HG02571 (cell line): Measurements from ENCODE around the gene ZMYND8.

ENCODE experiments used
- ATAC-seq: cut with Tn5 transposase; IDR thresholded peaks from one replicate; pipeline ENCODE4 v1.9.1; 2021; ENCODE audit warnings: mild to moderate bottlenecking, moderate library complexity; ENCODE audit not compliant: unreplicated experiment

The ZMYND8 gene

DNA sequence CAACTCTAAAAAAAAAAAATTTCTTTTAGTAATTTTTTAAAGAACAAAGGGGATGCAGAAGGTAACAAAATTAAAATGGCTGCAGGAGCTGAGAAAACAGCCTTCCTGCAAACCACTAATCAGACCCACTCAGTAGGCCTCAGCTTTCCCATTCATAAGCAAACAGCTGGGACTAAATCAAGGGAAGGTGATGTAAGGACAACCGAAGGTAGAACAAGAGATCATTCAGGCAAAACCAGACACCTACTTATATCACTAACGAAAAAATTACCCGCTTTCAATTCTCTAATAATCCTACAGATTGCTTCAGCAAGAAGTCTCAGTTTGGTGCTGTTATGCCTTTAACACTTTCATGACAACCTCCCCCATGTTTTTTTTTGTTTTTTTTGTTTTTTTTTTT is 124.0 kb downstream of the ZMYND8 start:
- no peak for ATAC-seq

- ATAC-seq = no peak
These were observed 125.0 kb downstream of the ZMYND8 start for GRCh38 chr20:47231382-47232039.

- ATAC-seq = no peak
These were observed 125.7 kb downstream of the ZMYND8 start for GRCh38 chr20:47230811-47231256.

DNA sequence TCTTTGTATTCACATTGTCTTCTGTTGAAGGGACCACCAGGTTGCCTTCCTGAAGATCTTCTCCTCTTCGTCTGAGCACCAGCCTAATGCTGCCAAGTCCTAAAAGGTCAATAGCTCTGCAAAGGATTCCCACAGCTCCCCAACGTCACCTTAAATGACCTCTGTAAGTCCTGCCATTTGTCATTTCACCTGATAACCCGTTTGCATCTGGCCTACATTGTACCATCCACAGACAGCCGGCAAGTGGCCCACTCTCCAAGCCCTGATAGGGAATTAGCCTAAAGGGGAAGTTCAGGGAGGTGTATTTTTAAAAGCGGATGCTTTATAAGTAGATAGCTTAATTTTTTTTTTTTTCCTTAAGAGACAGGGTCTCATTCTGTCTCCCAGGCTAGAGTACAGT is 127.8 kb downstream of the ZMYND8 start:
- no peak for ATAC-seq

DNA sequence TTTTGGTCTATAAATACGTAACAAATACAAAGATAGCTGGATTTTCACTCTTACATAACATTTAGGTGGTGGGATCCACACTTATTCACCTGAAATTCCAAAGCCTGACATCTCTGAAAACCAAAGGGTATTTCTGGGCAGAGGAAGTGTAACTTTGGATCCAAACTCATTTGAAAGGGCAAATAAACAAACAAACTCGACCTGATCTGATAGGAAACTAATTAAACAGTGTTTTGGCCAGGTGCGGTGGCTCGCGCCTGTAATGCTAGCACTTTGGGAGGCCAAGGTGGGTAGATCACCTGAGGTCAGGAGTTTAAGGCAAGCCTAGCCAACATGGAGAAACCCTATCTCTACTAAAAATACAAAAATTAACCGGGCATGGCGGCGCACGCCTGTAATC is 128.9 kb downstream of the ZMYND8 start:
- no peak for ATAC-seq

GRCh38 chr20:47227119-47227518 is 129.4 kb downstream of the ZMYND8 start:
- ATAC-seq = no peak

DNA sequence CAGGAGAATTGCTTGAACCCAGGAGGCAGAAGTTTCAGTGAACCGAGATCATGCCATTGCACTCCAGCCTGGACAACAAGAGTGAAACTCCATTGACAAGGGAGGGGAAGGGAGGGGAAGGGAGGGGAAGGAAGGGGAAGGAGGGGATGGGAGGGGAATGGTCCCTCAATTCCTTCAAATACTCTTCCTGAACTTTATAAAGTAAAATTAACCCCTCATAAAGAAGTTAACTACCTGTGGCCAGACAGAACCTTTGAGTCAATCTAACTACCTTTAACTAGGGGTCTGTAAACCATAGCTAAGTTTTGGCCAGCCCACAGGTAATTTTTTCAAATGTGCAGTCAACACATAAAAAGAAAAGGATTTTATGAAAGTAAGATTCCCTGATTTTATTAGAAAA is 131.0 kb downstream of the ZMYND8 start:
- no peak for ATAC-seq

DNA sequence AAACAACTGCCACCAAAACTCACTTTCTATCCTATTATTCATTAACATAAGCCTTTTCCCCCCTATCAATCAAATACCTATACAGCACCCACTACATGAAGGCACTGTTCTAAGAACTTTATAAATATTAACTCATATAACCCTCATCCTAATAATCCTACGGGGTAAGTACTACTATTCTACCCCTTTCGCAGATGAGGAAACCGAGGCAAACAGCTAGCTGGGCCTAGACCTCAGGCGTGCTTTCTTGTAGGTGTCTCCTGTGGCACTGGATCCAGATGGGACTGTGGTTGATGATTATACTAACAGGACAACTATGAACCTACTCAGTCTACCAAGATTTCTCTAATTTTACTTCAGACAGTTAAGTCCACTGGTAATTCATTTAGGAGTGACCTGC is 131.6 kb downstream of the ZMYND8 start:
- no peak for ATAC-seq

DNA sequence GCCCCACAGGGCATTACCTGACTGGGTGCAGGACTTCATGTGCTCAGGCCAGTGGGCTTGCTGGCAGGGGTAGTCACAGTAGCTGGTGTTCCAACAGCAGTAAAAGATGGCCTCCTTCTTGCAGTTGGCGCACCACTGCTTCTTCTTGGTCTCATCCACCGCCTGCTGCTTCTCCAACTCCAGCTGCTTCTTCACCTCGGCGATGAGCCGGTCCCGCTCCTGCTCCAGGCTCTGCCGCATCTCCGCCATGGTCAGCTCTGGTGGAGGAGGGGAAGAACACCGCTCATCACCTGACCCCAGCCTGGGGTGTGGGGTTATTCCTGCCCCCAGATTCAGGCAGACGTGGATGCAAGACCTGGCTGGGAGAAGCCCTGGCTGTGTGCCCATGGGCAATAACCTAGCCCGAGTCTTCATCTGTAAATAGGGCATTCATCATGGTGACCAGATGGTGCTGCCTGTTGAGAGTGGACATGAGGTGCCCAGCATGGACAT is 132.2 kb downstream of the ZMYND8 start:
- ATAC-seq = no peak

GRCh38 chr20:47223896-47224295 is 132.6 kb downstream of the ZMYND8 start:
- ATAC-seq = no peak

- no peak for ATAC-seq
These were observed 133.9 kb downstream of the ZMYND8 start for GRCh38 chr20:47222468-47223119.

DNA sequence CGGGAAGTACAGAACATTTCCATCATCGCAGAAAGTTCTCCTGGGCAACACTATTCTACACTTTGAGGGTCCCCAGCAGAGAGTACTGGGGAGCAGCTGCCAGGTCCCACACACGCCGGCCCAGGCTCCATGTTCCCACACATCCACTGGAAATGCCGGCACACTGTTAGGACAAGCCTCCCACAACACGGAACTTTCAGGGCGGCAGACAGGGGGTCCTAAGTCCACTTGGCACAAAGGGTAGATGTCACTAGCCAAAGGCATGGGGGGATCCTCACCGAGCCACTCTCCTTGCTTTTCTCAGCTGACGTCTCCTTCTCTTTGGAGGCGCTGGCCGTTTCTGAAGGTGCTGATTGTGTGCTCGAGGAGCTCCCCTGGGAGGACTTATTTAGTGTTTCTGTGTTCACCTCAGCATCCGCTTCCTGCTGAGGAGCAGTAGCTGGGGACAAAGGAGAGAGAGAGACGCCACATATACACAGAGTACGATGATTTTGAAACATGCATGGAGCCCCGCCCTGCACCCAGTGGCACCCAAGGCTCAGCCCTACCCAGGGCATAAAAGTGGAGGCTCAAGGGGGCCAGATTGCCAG is 135.4 kb downstream of the ZMYND8 start:
- no peak for ATAC-seq

DNA sequence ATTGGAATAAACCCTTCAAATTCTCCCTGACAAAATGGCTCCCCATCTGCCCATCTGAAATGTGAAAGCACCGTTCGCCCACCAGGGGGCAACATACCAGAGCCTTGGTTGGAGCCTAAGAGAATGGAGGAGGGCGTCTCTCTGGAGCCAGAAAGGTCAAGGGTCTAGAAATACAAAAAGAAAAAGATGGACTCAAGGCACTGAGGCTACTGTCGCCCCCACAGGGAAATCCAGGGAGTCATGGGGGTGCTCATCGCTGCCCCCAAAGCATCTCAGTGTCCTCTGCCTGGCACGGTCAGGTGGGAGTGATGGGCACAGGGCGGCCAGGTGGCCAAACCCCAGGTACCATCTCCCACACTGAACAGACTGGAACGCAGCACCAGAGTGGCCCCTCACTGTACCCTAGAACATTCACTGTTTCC is 136.3 kb downstream of the ZMYND8 start:
- no peak for ATAC-seq

DNA sequence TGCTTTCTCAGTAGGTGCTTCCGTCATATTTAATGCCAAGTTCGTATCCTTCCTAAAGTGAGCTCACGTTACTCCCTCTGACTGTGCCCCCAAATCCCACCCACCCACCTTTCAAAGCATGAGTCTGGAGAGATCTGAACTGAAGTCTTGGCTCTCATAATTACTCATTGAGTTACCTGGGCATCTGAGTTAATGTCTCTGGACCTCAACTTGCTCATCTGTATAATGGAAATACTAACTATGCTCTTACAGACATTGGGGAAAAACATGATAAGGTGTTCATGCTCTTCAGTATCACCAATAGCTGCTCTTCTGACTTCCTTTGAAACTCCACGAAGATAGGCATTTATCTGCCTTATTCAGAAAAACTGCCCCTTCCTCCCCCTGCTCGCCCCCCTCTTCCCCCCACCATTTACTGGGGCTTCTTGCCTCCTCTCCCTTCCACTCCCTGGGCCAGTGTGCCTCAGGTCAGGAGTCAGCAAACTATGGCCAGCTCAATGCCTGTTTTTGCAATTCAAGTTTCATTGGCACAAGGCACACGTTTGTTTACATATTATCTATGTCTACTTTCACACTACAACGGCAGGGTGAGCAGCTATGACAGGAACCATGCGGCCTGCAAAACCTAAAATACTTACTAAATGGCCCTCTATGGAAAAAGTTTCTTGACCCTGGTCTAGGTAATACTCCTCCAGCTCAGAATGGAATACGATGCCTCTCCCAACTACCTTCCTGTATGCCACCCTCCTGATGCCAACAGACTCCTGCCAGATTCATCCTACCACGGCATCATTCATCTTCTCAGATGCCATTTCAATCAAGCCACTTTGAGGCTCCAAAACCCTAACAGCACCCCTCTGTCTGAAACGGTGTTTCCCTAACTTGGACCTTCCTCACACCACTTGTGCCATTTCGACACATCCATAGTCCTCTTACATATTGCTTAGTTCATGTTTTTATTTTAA is 138.7 kb downstream of the ZMYND8 start:
- no peak for ATAC-seq

DNA sequence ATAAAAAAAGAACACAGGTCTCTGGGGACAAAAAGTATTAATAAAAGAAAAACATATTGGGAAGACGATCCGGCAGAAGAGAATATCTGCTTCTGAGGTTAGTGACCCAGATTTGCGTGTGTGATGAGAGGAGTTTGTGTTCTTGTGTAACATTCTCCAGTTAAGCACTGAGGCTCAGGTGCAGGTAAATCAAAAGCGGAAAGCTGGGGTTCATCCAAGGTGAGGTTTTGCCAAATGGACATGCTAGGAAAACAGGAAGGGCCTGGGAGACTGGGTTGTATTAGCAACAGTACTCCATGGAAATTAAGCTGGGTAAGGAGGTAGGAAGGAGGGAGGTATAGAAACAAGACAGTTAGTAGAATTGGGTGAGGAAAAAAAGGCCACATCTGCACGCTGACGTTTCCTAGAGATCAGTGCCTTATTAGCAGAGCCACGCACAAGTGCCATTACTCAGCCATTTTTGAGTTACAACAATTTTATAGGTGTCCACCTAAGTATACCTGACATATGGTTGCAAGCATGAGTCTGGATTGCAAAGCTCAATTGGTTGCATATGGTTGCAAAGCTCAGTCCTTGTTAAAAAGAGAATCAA is 139.6 kb downstream of the ZMYND8 start:
- no peak for ATAC-seq

- ATAC-seq = no peak
These were observed 140.7 kb downstream of the ZMYND8 start for GRCh38 chr20:47215653-47216397.

GRCh38 chr20:47213966-47214365 is 142.5 kb downstream of the ZMYND8 start:
- no peak for ATAC-seq

- ATAC-seq = no peak
These were observed 143.8 kb downstream of the ZMYND8 start for GRCh38 chr20:47212606-47213207.

DNA sequence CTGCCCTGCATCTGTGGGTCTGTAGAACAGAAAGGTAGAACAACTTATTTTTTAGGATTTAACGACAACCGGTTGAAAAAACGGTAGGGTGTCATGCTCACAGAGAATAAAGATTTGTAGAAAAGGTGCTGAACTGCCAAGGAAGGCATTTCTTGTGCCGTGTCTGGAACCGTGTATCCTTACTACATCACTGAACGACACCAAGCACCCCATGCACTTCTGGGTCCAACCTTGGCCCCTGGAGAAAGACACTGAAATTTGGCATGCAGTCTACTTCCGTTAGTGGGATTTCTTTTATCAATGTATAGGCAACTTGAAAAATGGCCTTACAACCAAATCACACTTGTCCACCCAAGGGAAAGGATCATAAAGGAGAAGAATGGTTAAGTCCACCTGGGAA is 145.5 kb downstream of the ZMYND8 start:
- ATAC-seq = no peak

GRCh38 chr20:47210470-47210869 is 146.0 kb downstream of the ZMYND8 start:
- no peak for ATAC-seq
